NT2/D1 (cell line): ENCODE data around the gene HOXB8.

Experiments used
- YY1 ChIP-seq: IDR thresholded peaks from 2 replicates; pipeline ENCODE4 v1.6.1; 2011; ENCODE audit not compliant: insufficient read length, insufficient read depth
- ZNF274 ChIP-seq: IDR thresholded peaks from 2 replicates; pipeline ENCODE4 v1.6.1; 2011; ENCODE audit warnings: mild to moderate bottlenecking, low read depth, low read length

DNA sequence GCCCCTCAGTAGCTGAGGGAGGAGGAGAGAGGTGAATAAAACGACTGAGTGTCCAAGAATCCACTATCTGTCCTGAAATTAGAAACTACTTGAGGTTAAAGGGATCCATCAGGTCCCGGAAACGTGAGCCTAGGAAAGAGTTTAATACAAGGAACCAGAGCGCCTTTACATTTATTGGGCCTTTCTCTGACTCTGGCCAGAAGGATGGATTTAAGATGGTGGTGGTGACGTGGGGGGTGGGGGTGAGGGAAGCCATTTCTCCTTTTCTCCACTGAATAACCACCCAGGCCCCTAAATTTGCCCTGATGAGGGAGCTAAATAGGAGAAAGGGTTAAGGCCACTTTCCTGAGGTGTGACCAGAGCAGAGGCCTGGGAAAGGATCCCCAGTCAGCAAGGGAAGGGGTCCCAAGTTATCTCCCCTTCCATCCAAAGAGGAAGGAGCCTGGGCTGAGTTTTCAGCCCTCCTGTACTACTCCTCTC lies 12.1 kb upstream of the HOXB8 start:
- no peak for TF ChIP-seq YY1
- no peak for TF ChIP-seq ZNF274
